Thymus (tissue), 11 donors: ENCODE results near the gene KIAA0753. TPM values are rescaled to one million over a fixed set of nuclear protein-coding genes. Genes with fewer than 3 reads are reported as not detected.
A peak's percentile ranks its signal among the peaks of the same experiment; 100 is the strongest.
"Not testable (repeated sequence)": the region's sequence is repeated elsewhere in the genome, so short reads cannot be mapped to it uniquely, and the experiment has no call there.

Experiments
- DNase-seq, 9 donors: peaks; one replicate each; pipeline ENCODE4 v3.0.0-alpha.2; 2013; ENCODE audit warnings: low spot score in 9 of 9, low read depth in 6 of 9, missing footprints in 1 of 9
- H3K27ac ChIP-seq, 2 donors: one replicate each; pipeline ENCODE4 v1.5.1; 2013; ENCODE audit warnings: control low read depth in 1 of 2, low read depth in 1 of 2, low read length in 1 of 2, mild to moderate bottlenecking in 1 of 2, moderate library complexity in 1 of 2
- H3K27me3 ChIP-seq, 2 donors: one replicate each; pipeline ENCODE4 v1.5.1; 2013; ENCODE audit warnings: low read length in 1 of 2; ENCODE audit not compliant: control insufficient read depth in 2 of 2, insufficient read depth in 1 of 2
- H3K36me3 ChIP-seq, 2 donors: one replicate each; pipeline ENCODE4 v1.5.1; 2013; ENCODE audit warnings: low read length in 1 of 2, mild to moderate bottlenecking in 1 of 2, moderate library complexity in 1 of 2; ENCODE audit not compliant: control insufficient read depth in 2 of 2, insufficient read depth in 2 of 2
- H3K4me1 ChIP-seq, 2 donors: one replicate each; pipeline ENCODE4 v1.5.1; 2013; ENCODE audit warnings: low read length in 2 of 2; ENCODE audit not compliant: control insufficient read depth in 2 of 2, insufficient read depth in 2 of 2
- H3K4me3 ChIP-seq, 2 donors: one replicate each; pipeline ENCODE4 v1.5.1; 2013; ENCODE audit warnings: low read length in 2 of 2, control low read depth in 1 of 2, mild to moderate bottlenecking in 1 of 2
- H3K9me3 ChIP-seq, 2 donors: one replicate each; pipeline ENCODE4 v1.5.1; 2013; ENCODE audit warnings: low read length in 1 of 2, mild to moderate bottlenecking in 1 of 2; ENCODE audit not compliant: control insufficient read depth in 2 of 2, insufficient read depth in 1 of 2
- WGBS: extraction: QIAGEN DNeasy Blood & Tissue Kit; methylation state at CpG from one replicate; pipeline ENCODE4 v1.1.7; 2013; 5-methylcytosine and 5-hydroxymethylcytosine counted together
- polyA plus RNA-seq: library from polyadenylated mRNA; stranded (reverse); fragments of 200-250 nt; gene quantifications from one replicate; pipeline ENCODE4 v1.2.3, GENCODE V29; 2013
- total RNA-seq: library from RNA; stranded (reverse); fragments of 120-200 nt; gene quantifications from one replicate; pipeline ENCODE4 v1.2.4, GENCODE V29; 2013
- donor health status: healthy.

Gene KIAA0753
- total and polyA plus RNA-seq, 2 donors = 10.8 to 11.8 TPM

DNA sequence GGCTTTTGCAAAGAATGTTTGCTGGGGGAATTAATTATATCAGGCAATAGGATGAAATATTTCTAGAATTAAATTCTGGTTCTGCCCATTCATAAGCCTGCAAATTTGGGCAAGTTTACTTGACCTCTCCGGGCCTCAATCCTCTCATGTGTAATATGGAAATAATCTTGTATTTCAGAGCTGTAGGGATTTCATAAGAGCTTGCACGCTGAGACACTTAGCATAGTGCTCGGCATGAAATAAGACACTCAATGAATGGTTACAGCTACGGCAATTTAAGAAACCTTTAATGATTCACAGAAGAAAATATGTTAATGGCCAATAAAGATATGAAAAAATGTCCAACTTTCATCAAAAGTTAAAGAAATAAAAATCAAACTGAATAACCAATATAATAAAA lies 43.6 kb downstream of the KIAA0753 start:
- H3K36me3 ChIP-seq = peaks cover 41 to 49% of the 10 kb centered on the region in 2 donors
- no peaks in the 10 kb centered on the region for H3K4me1 ChIP-seq
- WGBS = 98% methylated on average over 4 of the region's 4 CpGs
- no peak overlapping the region for H3K4me3 ChIP-seq
- H3K9me3 ChIP-seq = no peaks in the 10 kb centered on the region
- H3K27ac ChIP-seq = no peak overlapping the region
- H3K27me3 ChIP-seq = no peaks in the 10 kb centered on the region
- no peak for DNase-seq

DNA sequence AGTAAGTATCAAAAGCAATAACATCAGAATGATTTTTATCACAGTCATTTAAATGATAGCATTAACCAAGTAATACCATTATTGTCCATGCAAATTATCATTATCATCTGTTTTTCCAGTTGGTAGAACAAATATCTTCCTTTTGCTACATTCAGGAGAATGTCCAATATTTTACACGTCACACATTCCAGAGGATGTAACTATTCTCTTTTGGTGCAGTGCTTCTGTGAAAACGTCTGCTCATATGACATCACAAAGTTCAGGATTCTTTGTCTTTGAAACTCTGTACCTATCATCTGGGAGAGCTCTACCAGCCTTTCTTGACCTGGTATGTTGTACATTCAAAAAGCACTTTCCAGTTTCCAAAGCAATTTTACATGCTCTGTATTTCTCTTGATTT lies 44.0 kb downstream of the KIAA0753 start:
- H3K27me3 ChIP-seq = no peaks in the 10 kb centered on the region
- no peaks in the 10 kb centered on the region for H3K9me3 ChIP-seq
- DNase-seq = no peak
- no peak overlapping the region for H3K27ac ChIP-seq
- peaks cover 45 to 52% of the 10 kb centered on the region in 2 donors for H3K36me3 ChIP-seq
- no peaks in the 10 kb centered on the region for H3K4me1 ChIP-seq
- no peak overlapping the region for H3K4me3 ChIP-seq
- 99% methylated on average over 2 of the region's 2 CpGs for WGBS

DNA sequence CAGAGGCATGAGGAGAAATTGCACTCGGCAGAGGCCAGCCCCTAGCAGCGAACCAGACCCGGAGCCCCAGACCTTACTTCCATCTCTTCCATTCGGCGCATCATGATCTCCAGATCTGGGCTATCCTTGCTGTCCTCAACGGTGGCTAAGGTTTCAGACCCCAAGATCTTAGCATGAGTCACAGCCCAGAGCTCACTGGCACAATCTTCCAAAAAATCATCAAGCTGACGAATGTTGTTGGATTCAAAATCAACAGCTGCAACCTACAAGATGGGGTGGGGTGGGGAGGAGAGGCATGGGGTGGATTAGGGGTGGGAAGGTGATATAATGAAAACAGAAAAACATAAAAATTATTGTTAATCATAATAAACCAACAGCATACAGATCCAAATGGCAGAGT lies 44.4 kb downstream of the KIAA0753 start:
- WGBS = 98% methylated on average over 7 of the region's 7 CpGs
- no peak overlapping the region for H3K27ac ChIP-seq
- no peaks in the 10 kb centered on the region for H3K4me1 ChIP-seq
- no peaks in the 10 kb centered on the region for H3K27me3 ChIP-seq
- H3K9me3 ChIP-seq = no peaks in the 10 kb centered on the region
- no peak for DNase-seq
- peaks cover 45 to 51% of the 10 kb centered on the region in 2 donors for H3K36me3 ChIP-seq
- no peak overlapping the region for H3K4me3 ChIP-seq

DNA sequence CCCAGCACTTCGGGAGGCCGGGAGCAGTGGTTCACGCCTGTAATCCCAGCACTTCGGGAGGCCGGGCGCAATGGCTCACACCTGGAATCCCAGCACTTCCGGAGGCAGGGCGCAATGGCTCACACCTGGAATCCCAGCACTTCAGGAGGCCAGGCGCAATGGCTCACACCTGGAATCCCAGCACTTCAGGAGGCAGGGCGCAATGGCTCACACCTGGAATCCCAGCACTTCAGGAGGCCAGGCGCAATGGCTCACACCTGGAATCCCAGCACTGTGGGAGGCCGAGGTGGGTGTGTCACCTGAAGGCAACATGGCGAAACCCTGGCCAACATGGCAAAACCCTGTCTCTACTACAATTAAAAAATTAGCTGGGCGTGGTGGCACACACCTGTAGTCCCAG lies 47.1 kb downstream of the KIAA0753 start:
- WGBS = 98% methylated on average over 14 of the region's 14 CpGs
- H3K36me3 ChIP-seq = peaks cover 51 to 56% of the 10 kb centered on the region in 2 donors
- not testable (repeated sequence) for H3K9me3 ChIP-seq, DNase-seq, H3K4me1 ChIP-seq, H3K4me3 ChIP-seq, H3K27me3 ChIP-seq, H3K27ac ChIP-seq

DNA sequence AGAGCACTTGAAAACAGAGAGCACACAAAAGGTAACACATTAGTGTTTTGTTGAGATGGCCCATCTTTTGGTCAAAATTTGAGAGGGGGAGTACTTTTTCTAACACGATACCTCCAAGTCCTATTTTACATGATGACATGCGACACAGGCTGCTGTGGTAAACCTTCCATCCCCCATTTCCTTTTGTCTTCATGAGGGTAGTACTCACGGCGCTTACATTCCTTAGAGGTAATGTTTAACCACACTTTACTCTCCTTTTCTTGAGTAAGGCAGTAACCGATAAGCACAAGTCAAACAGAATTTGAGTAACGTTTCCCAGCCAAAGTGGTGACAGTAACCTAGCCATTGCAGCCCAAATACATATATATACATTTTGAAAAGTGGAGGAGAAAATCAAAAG lies 48.3 kb downstream of the KIAA0753 start:
- peak in 1 of 9 donors; percentile 5 for DNase-seq
- no peaks in the 10 kb centered on the region for H3K4me1 ChIP-seq
- H3K27ac ChIP-seq = no peak overlapping the region
- H3K36me3 ChIP-seq = peaks cover 57 to 60% of the 10 kb centered on the region in 2 donors
- H3K9me3 ChIP-seq = no peaks in the 10 kb centered on the region
- H3K27me3 ChIP-seq = no peaks in the 10 kb centered on the region
- no peak overlapping the region for H3K4me3 ChIP-seq
- WGBS = 95% methylated on average over 6 of the region's 6 CpGs

GRCh38 chr17:6591599-6592158 lies 48.8 kb downstream of the KIAA0753 start:
- DNase-seq = no peak
- Histone ChIP-seq H3K36me3 (peaks cover 59 to 60% of the 10 kb centered on the region in 2 donors), H3K4me1 (no peaks in the 10 kb centered on the region), H3K4me3 (no peak overlapping the region), H3K9me3 (no peaks in the 10 kb centered on the region), H3K27ac (no peak overlapping the region), H3K27me3 (no peaks in the 10 kb centered on the region)
- WGBS = 97% methylated on average over 7 of the region's 7 CpGs

DNA sequence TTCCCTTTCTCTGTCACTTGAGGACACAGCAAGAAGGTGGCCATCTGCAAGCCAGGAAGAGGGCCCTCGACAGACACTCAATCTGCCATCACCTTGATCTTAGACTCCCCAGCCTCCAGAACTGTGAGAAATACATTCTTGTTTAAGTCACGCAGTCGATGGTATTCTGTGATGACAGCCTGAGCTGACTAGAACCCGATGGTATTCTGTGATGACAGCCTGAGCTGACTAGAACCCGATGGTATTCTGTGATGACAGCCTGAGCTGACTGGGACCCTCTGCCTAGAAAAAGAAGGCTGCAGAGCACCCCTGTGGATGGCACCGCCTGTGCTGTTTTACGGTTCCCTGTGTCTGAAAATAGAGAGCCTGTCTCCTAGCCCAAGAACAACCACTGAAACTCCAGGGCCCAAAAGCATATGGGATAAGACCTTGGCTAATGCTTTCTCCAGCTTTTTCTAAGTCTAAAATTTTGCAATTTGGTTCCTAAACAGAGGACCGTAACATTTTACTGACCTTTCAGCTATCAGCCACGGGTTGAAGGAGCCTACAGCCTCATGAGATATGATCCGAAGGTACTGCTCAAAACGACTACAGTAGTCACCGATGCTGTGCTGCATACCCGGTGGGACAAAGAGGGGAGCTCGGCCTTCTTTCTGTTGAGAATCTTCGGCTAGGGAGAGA lies 51.1 kb downstream of the KIAA0753 start:
- 97% methylated on average over 15 of the region's 15 CpGs for WGBS
- Histone ChIP-seq H3K36me3 (peaks cover 52 to 65% of the 10 kb centered on the region in 2 donors), H3K27ac (no peak overlapping the region), H3K9me3 (no peaks in the 10 kb centered on the region), H3K27me3 (no peaks in the 10 kb centered on the region), H3K4me3 (no peak overlapping the region), H3K4me1 (no peaks in the 10 kb centered on the region)
- DNase-seq = no peak

DNA sequence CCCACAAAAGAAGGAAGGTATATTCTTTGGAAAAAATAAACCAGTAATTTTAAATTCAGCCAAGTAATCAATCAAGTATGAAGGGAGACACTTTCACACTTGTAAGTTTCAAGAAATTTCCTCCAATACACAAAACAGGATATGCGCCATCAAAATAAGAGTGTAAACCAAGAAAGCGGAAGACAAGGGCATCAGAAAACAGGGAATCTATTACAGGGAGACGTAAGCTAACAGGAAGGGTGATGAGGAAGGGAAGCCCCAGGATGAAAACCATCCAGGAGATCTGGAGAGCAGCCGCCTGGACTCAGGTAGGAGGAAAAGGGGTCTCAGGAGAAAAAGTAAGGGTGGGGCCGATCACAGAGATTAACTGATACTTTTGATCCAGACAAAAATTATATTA lies 52.3 kb downstream of the KIAA0753 start:
- Histone ChIP-seq H3K4me1 (no peaks in the 10 kb centered on the region), H3K4me3 (no peak overlapping the region), H3K9me3 (no peaks in the 10 kb centered on the region), H3K27ac (no peak overlapping the region), H3K36me3 (peaks cover 46 to 66% of the 10 kb centered on the region in 2 donors), H3K27me3 (no peaks in the 10 kb centered on the region)
- DNase-seq = no peak
- WGBS = 97% methylated on average over 5 of the region's 5 CpGs

- no peaks in the 10 kb centered on the region for H3K9me3 ChIP-seq
- H3K27ac ChIP-seq = no peak overlapping the region
- over 99% methylated on average over 4 of the region's 4 CpGs for WGBS
- H3K27me3 ChIP-seq = no peaks in the 10 kb centered on the region
- peaks cover 43 to 72% of the 10 kb centered on the region in 2 donors for H3K36me3 ChIP-seq
- H3K4me3 ChIP-seq = no peak overlapping the region
- H3K4me1 ChIP-seq = no peaks in the 10 kb centered on the region
- DNase-seq = no peak
Observed at GRCh38 chr17:6587310-6587709, 53.2 kb downstream of the KIAA0753 start.
